GM21447 (cell line): Measurements from ENCODE around the gene GPR157.
"Not testable (repeated sequence)": the region's sequence is repeated elsewhere in the genome, so short reads cannot be mapped to it uniquely, and the experiment has no call there.

Source experiments
- ATAC-seq: cut with Tn5 transposase; IDR thresholded peaks from one replicate; pipeline ENCODE4 v1.9.1; 2021; ENCODE audit not compliant: unreplicated experiment

Gene GPR157, protein sequence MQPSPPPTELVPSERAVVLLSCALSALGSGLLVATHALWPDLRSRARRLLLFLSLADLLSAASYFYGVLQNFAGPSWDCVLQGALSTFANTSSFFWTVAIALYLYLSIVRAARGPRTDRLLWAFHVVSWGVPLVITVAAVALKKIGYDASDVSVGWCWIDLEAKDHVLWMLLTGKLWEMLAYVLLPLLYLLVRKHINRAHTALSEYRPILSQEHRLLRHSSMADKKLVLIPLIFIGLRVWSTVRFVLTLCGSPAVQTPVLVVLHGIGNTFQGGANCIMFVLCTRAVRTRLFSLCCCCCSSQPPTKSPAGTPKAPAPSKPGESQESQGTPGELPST

DNA sequence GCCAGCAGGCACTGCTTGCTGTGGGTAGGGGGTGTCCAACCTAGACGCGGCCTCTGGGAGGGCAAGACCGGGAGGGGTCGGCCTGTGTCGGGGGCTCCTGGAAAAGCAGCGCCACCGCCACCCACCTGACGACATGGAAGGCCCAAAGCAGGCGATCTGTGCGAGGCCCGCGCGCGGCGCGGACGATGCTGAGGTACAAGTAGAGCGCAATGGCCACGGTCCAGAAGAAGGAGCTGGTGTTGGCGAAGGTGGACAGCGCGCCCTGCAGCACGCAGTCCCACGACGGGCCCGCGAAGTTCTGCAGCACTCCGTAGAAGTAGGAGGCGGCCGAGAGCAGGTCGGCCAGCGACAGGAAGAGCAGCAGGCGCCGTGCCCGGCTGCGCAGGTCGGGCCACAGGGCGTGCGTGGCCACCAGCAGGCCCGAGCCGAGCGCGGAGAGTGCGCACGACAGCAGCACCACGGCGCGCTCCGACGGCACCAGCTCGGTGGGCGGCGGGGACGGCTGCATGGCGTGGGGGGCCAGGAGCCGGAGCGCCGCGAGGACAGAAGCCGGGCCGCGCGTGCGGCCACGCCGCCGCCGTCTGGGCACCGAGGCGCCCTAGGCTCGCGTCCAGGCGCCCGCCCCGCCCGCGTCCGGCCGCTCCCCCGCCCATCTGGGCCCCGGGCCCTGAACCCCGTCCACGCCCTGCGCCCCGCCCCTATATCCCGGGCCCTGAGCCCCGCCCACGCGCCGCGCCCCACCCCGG, at the start of gene GPR157:
TSS of gene GPR157 (minus strand) at position 583 of the 746 bp plus-strand sequence. CDS start at position 508, 75 bp downstream.
- ATAC-seq, result peak; percentile 46

DNA sequence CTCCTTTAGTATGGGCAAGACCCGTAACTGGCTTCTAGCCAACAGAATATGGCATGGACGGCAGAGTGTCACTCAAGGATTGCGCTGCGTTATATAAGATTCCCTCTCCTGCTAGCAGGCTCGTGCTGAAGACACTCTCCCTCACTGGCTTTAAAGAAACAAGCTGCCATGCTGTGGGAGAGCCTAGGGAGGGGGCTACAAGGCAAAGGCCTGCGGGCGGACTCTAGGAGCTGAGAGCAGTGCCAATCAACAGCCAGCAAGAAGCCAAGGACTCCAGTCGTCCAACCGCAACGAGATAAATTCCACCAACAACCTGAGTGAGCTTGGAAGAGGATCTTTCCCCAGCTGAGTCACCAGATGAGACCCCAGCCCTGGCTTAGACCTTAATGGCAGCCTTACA, 45.9 kb upstream of the GPR157 start:
- no peak for ATAC-seq

DNA sequence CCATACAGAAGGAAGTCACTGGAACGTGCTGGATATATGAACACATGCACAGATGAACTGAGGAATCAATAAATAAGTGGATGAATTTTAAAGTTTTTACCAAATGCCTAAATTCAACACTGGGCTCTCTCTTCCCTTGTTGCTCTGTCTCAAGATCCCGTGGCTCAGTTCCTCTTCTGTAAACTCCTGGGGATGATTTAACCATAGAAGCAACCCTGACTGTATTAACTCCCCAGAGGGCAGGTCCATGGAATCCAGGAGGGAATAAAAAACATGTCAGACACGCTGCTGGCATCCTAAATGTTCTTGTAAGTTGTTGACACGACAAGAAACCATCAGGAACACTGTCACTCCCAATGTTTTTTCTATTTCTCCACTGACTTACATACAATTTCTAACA, 45.3 kb upstream of the GPR157 start:
- no peak for ATAC-seq

DNA sequence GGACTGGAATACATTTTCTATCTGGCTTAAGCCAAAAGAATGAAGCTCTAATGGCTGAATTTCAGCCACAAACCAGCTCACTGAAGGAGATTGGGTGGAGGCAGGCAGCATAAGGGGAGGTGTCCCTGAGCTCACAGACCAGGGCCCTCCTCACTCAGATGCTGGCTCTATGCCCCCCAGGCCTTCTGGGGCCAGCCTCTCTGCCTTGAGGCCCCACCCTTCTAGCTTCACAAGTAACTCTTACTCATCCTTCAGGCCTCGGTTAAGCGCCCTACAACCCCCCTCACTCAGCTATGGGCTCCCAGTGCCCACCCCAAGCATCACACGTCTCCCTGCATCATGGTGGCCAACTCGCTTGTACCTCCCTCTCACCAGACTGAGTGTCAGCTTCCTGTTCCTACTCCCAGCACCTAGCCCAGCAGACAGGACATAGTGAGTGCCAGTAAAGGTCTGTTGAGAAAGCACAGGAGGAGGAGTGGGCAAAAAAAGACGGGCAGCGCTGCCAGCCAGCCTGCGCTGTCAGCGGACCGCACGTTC, 40.8 kb upstream of the GPR157 start:
- ATAC-seq, result no peak

DNA sequence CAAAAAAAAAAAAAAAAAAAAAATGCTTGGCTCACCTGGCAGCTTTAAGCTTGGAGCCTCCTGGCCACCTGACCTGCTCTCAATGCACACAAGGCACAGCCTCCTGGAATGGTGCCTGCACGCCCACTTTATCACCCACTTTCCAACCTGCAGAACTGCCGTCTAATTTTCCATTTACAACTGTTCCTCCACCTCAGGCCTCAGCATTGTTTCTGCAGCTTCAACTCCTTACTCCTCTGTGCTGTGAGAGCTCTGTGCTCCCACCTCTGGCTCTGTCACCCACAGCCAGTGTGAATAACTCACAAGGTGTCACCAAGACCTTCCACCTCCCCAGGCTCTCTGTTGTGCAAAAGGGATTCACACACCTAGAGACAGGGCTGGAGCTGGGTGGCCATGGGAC, 38.7 kb upstream of the GPR157 start:
- ATAC-seq, result no peak

DNA sequence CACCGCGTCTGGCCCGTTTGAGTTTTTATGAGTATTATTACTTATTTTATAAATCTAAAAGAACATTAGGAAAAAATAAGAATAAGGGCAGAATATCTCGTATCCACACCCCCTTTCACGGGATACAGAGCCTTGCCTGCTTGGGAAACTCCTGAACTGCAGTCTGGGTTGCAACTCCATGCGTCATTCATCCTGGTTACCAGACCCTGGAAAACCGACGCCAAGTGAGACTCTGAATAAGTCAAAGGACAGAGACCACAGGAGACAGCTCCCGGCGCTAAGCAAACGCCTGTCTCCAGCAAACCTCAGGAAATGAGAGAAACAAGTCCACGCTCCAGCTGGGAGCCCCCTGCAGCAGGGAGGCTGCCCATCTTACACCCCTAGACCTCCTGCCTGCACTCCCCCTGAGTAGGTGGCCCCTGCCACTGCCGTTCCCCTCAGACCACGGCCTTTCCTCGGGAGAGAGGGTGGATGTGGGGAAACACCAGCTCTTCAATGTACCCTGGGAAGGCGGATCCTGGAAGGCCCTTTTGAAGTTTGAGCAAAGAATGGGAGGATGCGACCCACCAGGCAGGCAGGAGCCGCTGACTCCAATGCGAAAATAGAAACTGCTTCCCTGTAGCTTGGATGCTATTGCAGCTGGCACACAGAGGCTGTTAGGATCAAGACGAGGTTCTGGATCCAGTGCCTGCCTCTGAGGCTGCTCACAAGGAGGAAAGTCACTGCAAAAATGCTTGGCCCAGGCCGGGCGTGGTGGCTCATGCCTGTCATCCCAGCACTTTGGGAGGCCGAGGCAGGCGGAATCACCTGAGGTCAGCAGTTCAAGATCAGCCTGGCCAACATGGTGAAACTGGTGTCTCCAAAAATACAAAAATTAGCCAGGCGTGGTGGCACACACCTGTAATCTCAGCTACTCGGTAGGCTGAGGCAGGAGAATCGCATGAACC, 37.7 kb upstream of the GPR157 start:
- no peak for ATAC-seq

DNA sequence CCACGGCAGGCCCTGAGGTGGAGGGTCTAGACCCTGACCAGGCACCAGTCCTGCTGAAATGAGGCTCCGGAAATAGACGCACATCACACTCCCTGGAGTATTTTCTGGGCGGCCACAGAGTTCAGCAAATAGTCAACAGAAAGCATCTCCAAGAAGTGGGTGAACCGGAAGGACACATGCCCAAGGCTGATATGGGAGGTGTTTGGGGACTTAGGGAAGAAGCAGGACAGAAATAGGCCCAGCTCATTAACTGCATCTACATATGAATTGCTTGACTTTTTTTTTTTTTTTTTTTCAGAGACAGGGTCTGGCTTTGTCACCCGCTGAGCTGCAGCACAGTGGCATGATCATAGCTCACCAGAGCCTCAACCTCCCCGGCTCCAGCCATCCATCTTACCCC, 36.5 kb upstream of the GPR157 start:
- ATAC-seq, result no peak

DNA sequence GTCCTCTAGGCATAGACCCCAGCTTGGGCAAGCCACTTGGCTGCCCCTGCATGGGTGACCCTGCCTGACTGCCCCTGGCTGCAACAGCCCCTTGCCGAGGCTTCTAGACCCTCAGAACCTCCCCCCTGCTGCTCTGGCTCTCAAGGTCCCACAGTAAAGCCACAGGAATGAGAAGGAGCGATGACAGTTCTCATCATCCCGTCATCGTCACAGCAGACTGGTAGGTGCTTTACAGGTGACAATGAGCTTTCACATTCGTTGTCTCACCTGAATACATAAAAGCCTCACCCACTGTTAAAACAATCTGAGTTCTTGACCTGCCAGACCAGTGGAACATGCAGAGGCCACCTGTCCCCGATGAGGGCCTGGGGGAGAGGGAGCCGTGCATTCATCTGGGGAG, 36.0 kb upstream of the GPR157 start:
- no peak for ATAC-seq

DNA sequence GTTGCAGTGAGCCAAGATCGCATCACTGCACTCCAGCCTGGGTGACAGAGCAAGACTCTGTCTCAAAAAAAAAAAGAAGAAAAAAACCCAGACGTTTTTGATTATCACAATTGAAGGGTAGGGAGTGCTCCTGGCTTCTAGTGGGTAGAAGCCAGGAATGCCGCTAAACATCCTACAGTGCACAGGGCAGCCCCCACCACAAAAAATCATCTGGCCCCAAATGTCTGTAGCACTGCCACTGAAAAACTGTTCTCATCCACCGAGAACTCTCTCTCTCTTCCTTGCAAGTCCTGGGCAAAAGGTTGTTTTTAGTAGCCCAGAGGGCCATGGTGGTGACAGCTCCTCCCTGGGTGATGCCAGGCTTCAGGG, 35.6 kb upstream of the GPR157 start:
- no peak for ATAC-seq

DNA sequence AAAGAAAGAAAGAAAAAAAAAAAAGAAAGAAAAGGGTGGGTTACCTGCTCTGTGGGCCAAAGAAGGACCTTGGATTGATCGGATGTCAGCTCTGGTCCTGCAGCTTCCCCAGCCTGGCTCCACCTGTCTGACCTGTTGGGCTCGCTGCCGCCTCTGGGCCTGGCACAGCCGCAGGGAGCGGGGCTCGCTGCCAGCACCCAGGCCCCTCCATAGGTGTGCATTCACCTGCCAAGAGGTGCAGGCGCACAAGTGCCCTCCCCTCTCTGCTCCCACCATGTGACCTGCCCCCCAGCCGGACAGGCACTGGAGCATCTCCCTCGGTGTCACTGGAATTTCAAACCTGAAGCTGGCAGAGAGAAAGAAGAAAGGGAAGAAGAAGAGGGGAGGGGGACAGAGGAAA, 33.1 kb upstream of the GPR157 start:
- no peak for ATAC-seq

DNA sequence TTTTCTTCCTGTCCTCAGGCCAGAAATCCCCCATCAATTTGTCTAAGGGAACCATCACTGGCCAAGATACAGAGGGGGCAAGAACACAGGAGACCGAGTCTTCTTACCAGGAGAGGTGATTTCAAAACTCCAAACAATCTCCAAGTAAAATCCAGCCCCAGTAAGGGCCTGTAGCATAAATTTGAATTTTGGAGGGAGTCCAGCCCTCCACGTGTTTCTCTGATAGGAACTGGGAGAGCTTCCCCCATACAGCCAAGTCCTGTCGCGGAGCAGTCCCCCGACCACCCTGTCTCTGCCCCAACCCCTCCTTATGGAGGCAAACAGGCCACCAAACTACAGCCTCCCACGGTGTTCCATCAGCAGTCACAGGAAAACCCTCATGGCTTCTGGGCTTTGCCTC, 32.4 kb upstream of the GPR157 start:
- no peak for ATAC-seq

DNA sequence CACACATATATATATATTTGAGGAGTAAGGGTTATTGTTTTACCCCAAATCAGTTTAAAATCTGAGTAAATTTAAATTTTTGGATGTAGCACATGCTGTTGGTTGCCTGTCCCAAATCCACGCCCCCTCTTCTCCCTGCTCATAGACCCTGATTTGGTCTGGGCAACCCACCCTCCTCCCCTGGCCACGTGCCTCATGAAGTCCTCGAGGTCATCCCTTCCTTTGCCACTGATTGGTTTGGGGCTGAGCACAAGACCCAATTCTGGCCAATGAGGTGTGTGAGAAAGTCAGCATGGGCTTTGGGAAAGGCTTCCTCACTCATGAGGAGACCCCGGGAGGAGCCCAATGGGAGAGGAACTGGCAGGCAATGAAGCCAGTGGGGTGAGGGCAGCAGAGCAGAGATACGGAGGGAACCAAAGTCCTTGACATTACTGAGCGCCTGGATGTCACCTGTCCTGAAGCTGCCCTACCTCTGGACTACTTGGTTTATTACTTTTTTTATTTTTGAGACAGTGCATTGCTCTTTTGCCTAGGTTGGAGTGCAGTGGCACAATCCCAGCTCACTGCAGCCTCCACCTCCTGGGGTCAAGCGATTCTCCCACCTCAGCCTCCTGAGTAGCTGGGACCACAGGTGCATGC, 31.3 kb upstream of the GPR157 start:
- no peak for ATAC-seq

DNA sequence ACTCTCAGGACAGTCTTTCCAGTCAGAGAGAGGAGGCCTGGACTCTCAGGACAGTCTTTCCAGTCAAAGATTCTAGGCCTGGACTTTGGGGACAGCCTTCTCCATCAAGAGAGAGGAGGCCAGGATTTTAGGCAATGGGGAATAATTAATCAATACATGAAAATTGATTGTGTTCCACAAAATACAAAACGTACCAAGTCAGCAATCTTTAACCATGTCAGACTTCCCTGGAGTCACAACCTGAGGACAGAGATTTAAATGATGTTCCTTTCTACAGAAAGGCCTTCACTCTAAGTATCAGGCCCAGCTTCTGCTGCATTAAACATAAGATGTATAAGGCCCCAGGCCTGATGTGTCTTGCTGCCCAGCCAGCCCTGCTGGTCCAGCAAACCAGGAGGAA, 27.0 kb upstream of the GPR157 start:
- no peak for ATAC-seq

DNA sequence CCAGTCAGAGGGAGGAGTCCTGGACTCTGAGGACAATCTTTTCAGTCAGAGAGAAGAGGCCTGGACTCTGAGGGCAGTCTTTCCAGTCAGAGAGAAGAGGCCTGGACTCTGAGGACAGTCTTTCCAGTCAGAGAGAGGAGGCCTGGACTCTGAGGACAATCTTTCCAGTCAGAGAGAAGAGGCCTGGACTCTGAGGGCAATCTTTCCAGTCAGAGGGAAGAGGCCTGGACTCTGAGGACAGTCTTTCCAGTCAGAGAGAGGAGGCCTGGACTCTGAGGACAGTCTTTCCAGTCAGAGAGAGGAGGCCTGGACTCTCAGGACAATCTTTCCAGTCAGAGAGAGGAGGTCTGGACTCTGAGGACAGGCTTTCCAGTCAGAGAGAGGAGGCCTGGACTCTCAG, 26.5 kb upstream of the GPR157 start:
- ATAC-seq, result not testable (repeated sequence)

DNA sequence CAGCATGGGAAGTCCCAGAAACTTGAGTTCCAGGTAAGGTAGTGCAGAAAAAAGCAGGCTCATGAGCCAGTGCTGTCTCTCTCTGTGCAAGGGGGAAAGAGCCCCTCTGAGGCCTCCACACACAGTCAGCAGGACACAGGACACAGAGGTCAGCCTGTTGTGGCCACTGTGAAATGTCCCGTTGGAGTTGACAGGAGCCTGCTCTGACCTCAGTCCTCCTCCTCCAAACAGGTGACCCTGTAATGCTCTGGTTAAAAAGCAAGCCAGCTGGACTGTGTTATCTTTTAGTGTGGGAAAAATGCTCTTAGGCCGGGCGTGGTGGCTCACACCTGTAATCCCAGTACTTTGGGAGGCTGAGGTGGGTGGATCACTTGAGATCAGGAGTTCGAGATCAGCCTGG, 24.2 kb upstream of the GPR157 start:
- no peak for ATAC-seq

DNA sequence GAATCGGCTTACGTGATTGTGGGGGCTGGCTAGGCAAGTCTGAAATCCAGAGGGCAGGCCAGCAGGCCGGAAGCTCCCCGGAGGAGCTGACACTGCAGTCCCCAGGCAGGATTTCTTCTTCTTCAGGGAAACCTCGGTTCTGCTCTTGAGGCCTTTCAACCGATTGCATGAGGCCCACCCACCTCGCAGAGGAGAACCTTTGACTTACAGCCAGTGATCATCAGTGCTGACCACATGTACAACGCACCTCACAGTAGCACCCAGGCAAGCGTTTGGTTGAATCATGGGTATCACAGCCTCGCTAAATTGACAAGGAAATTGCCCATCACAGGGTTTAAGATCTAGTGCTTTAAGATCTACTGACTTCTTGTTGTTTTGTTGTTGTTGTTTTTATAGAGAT, 23.6 kb upstream of the GPR157 start:
- ATAC-seq, result no peak

DNA sequence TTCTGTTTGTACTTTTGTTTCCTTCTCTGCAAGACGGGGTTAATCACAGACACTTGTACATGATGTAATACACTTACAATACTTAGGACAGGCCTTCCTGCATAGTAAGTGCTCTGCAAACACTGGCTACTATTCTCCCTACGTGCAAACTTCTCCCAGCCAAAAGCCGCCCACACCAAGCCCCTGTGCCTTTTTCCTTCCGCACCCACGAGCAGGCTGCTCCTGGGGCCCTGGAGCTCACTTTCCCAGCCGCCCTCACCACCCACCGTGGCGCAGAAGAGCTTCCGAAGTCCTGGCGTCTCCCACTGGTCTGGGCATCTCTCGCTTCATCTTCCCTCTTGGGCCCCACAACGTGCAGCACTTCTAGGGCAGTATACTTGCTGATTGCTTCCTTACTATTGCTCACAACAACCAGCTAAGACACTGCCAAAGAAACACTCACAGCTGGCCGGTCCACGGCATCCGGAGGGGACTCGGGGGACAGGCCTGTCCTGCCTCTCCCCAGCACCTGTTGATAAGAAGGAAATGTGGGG, 22.5 kb upstream of the GPR157 start:
- no peak for ATAC-seq

DNA sequence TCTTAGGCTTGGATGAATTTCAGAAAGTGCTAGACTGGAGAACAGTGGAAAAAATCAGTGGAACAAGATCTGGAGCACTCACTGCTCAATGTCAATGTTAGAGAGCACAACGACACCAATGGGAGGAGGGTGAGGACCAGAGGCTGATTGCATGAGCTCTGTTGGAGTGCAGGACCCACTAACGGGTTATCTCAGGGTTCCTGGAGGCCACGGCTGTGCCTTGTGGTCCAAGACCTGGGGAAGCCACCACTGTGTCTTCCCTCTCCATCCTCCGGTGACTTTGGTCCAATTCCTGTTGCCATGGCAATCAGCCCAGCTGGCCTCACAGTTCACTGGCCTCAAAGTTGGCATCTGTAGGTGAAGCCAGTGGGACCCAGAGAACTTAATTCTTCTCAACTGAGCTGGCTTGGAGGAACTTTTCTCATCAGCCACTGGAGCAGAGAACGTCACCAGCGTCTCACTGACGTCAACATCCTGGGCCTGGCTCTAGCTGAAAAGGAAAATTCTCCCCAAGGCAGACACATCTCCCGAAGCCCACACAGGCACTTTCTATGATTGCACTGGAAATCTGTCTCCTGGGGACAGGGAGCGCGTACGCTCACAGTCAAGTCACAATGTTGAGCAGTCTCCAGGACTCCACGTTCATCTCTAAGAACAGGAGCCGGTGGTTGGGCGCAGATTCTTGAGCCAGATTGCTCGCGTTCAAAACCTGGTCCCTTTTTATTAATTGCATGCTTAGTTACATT, 21.9 kb upstream of the GPR157 start:
- ATAC-seq, result no peak

DNA sequence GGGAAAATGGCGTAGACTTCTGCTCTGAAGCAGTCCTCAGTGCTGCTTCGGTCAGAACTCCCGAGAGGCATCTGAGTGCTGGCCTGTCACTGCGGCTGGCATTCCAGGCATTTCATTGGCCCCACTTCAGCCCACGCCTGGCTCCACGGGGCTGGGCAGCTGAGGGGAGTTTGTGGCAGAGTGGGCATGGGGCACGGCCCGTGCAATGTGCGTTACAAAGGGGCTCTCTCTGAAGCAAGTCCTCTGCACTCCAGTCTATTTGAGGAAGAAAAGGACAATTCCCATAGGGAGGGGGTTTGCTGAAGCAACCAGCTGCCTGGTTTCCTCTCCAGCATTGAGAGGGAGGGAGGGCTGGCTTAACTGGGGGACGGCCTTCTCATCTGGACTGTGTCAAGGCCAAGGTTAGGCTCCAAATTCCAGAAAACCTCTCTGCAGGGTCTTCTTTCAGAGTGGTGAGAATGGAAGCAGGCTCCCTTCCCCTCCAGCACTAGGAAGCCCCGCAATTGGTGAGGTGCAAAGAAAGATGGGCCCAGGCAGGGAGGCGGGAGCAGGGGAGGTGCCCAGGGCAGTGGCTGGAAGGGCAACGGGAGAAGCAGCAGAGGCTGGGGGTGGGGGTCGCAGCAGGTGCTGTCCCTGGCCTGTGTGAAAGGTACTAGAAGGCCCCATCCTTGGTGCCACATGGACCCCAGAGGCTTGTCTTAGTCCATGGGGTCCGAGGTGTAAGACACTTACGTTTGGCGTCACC, 21.1 kb upstream of the GPR157 start:
- ATAC-seq, result no peak
